C4-2B (cell line): ENCODE data around the gene LETM1.

Source experiments
- H3K27ac ChIP-seq: fragments of 450-650 bp; 2 replicates; pipeline ENCODE4 v1.5.1; 2017
- ZFX ChIP-seq: fragments of 450-650 bp; IDR thresholded peaks from 2 replicates; pipeline ENCODE4 v1.6.1; 2017
- TF ChIP-seq, protein P1 (sequence below): fragments of 450-650 bp; conservative IDR thresholded peaks from 2 replicates; pipeline ENCODE4 v1.5.1; 2017; ENCODE audit warnings: mild to moderate bottlenecking

Gene LETM1

GRCh38 chr4:1805493-1806222 is 50.3 kb downstream of the LETM1 start:
- TF ChIP-seq, protein P1, sequence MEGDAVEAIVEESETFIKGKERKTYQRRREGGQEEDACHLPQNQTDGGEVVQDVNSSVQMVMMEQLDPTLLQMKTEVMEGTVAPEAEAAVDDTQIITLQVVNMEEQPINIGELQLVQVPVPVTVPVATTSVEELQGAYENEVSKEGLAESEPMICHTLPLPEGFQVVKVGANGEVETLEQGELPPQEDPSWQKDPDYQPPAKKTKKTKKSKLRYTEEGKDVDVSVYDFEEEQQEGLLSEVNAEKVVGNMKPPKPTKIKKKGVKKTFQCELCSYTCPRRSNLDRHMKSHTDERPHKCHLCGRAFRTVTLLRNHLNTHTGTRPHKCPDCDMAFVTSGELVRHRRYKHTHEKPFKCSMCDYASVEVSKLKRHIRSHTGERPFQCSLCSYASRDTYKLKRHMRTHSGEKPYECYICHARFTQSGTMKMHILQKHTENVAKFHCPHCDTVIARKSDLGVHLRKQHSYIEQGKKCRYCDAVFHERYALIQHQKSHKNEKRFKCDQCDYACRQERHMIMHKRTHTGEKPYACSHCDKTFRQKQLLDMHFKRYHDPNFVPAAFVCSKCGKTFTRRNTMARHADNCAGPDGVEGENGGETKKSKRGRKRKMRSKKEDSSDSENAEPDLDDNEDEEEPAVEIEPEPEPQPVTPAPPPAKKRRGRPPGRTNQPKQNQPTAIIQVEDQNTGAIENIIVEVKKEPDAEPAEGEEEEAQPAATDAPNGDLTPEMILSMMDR, result no peak
- no peak for TF ChIP-seq ZFX
- H3K27ac ChIP-seq, result no peak overlapping the region

GRCh38 chr4:1804638-1805492 is 51.1 kb downstream of the LETM1 start:
- no peak overlapping the region for H3K27ac ChIP-seq
- TF ChIP-seq, protein P1, result no peak
- TF ChIP-seq ZFX, result no peak

DNA sequence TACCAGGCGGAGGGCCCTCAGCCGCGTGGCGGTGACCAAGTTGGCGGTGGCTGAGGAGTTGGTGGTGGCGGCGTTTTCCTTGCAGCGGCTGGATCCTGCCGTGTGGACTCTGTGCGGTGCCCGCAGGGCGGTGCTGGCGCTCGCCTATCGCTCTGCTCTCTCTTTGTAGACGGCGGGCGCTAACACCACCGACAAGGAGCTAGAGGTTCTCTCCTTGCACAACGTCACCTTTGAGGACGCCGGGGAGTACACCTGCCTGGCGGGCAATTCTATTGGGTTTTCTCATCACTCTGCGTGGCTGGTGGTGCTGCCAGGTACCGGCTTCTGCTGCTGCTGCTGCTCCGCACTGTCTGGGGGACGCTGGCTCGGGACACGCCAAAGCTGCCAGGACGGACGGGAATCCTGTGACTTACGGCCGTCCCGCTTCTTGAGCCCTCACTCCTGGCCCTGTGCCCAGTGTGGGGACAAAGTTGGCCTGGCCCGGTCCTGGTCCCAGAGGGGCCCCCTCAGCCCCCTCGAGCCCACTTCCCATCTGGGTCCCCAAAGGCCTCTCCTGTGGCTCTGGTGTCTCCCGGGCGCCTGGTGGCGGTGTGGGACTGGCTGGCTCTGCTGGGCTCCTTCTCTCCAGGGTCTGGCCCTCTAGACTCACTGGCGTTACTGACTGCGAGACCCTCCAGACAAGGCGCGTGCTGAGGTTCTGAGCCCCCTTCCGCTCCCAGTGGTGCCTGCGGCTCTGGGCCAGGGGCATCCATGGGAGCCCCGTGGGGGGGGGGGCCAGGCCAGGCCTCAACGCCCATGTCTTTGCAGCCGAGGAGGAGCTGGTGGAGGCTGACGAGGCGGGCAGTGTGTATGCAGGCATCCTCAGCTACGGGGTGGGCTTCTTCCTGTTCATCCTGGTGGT is 52.2 kb downstream of the LETM1 start:
- no peak overlapping the region for H3K27ac ChIP-seq

GRCh38 chr4:1802720-1803522 is 53.0 kb downstream of the LETM1 start:
- no peak overlapping the region for H3K27ac ChIP-seq
- no peak for TF ChIP-seq ZFX
- TF ChIP-seq, protein P1, result no peak

More for the DNA sequence above, 52.2 kb downstream of the LETM1 start:
- TF ChIP-seq ZFX, result no peak
- TF ChIP-seq, protein P1, result no peak

- TF ChIP-seq, protein P1, result no peak
- TF ChIP-seq ZFX, result no peak
- no peak overlapping the region for H3K27ac ChIP-seq
Measured at GRCh38 chr4:1802151-1802715, 53.7 kb downstream of the LETM1 start.

- no peak overlapping the region for H3K27ac ChIP-seq
- no peak for TF ChIP-seq ZFX
- TF ChIP-seq, protein P1, result no peak
Measured at GRCh38 chr4:1801286-1801958, 54.5 kb downstream of the LETM1 start.
